Measurements from ENCODE around the gene ERBB4. TPM values are rescaled to one million over a fixed set of nuclear protein-coding genes. Genes with fewer than 3 reads are reported as not detected.

Gene ERBB4
- total RNA-seq, 1 donor from 2014 or later, result 1.8 TPM

DNA sequence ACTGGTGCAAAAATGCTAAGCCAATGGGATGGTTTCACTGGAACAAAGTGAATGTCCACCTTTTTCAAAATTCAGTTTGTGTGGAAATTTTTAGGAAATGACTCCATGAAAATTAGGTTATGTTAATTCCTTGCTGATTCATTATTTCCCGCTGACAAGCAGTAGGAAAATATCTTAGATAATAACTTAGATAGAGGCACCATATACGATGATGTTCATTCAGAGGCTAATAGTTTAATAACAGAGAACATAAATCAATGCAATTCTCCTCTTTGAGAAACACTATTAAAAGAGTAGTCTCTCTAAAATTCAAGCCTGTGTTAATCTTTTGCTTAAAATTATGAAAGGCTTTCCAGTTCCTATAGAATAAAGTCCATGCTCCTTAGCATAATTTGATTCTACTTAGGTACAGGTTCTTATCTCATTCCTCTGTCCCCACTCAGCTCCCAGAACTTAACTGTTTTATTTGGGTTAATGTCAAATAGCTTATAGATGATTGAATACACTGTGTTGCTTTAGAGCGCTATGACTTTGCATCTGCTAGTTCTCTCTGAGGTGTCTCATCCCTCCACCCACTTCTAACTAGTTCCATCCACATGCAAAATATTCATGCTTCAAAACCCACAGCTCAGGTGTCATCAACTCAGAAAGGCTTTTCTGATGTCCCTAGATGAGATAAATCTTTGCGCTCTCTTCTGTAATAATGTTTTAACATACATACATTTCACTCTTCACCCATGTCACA is 503.6 kb downstream of the ERBB4 start:
- H3K36me3 Mint-ChIP-seq (ENCODE audit: unreplicated experiment), result no peaks in the 10 kb centered on the region
- no peak for DNase-seq
- H3K4me3 Mint-ChIP-seq (ENCODE audit: unreplicated experiment), result no peak overlapping the region
- no peak overlapping the region for H3K27ac Mint-ChIP-seq (ENCODE audit: unreplicated experiment)
- no peaks in the 10 kb centered on the region for H3K4me1 Mint-ChIP-seq (ENCODE audit: low read depth, unreplicated experiment)
- H3K9me3 Mint-ChIP-seq (ENCODE audit: unreplicated experiment), result no peaks in the 10 kb centered on the region
- TF ChIP-seq, protein P1, sequence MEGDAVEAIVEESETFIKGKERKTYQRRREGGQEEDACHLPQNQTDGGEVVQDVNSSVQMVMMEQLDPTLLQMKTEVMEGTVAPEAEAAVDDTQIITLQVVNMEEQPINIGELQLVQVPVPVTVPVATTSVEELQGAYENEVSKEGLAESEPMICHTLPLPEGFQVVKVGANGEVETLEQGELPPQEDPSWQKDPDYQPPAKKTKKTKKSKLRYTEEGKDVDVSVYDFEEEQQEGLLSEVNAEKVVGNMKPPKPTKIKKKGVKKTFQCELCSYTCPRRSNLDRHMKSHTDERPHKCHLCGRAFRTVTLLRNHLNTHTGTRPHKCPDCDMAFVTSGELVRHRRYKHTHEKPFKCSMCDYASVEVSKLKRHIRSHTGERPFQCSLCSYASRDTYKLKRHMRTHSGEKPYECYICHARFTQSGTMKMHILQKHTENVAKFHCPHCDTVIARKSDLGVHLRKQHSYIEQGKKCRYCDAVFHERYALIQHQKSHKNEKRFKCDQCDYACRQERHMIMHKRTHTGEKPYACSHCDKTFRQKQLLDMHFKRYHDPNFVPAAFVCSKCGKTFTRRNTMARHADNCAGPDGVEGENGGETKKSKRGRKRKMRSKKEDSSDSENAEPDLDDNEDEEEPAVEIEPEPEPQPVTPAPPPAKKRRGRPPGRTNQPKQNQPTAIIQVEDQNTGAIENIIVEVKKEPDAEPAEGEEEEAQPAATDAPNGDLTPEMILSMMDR (IDR thresholded peaks at IDR 0.05; ENCODE audit: partially characterized antibody, unreplicated experiment), result no peak
- H3K27me3 Mint-ChIP-seq (ENCODE audit: unreplicated experiment), result no peaks in the 10 kb centered on the region

DNA sequence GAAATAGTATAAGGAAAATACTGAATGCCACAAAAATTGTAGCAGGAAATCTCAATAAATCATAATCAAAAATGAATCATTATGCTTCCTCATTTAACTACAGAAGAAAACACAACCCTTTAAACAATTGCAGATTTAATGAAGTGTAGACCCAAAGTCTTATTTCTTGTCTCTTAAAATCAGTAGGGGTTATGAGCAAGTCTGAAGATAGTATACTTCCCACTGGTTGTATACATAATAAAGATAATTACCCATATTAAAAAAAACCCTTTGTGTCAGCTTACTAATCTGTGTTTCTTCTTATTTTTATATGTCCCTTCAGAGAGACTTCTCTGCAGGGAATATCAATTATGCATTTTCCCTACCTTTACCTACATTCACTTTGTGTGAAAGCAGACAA is 504.7 kb downstream of the ERBB4 start:
- no peak overlapping the region for H3K4me3 Mint-ChIP-seq (ENCODE audit: unreplicated experiment)
- no peaks in the 10 kb centered on the region for H3K27me3 Mint-ChIP-seq (ENCODE audit: unreplicated experiment)
- TF ChIP-seq, protein P1 (IDR thresholded peaks at IDR 0.05; ENCODE audit: partially characterized antibody, unreplicated experiment), result no peak
- no peaks in the 10 kb centered on the region for H3K36me3 Mint-ChIP-seq (ENCODE audit: unreplicated experiment)
- DNase-seq, result no peak
- H3K4me1 Mint-ChIP-seq (ENCODE audit: low read depth, unreplicated experiment), result no peaks in the 10 kb centered on the region
- no peaks in the 10 kb centered on the region for H3K9me3 Mint-ChIP-seq (ENCODE audit: unreplicated experiment)
- no peak overlapping the region for H3K27ac Mint-ChIP-seq (ENCODE audit: unreplicated experiment)

DNA sequence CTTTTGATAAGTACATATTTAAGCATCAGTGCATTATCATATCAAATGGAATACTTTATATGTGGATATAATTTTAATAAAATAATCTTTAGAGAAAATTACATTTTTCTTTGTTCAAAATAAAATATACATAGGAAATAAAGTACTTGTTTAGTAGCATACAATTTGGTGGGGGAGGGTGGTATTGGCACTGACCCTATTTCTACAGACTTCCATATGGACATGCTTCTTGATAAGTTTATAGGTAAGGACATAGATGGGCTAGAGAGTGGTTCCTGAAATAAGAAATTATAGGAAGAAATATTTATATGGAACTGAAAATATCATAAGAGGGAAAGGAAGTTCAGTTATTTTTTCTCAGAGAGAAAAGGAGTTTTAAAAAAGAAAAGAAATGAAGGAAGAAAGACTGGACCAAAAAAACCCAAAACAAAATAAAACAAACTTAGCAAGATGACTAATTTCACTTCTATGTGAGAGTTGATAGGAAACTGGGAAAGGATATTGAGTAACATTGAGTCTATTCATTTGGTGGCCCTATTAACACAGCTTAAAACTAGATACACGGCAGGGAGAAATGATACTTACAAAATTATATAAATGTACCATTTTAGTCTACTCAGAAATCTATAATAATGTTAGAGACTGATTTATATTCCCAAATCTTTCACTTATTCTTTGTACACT is 505.9 kb downstream of the ERBB4 start:
- H3K27ac Mint-ChIP-seq (ENCODE audit: unreplicated experiment), result no peak overlapping the region
- no peaks in the 10 kb centered on the region for H3K4me1 Mint-ChIP-seq (ENCODE audit: low read depth, unreplicated experiment)

DNA sequence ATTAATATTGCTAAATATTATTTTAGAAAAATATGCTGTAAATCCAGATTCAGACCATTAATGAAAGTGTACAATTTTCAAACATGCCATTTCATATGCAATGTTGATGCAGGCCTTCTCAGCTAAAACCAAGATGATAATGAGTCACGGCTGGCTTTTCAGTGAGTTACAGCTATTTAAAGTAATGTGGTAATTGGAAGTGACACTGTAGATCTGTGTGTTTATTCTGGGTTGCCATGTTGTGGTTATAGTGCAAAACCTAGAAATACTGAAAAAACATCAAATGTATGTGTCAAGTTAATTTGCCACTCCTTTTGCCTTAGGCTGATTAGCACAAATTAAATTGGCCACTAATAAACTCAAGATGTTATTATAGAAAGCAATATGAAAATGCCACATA is 506.6 kb downstream of the ERBB4 start:
- Mint-ChIP-seq H3K36me3 (ENCODE audit: unreplicated experiment) (no peaks in the 10 kb centered on the region), H3K9me3 (ENCODE audit: unreplicated experiment) (no peaks in the 10 kb centered on the region), H3K27me3 (ENCODE audit: unreplicated experiment) (no peaks in the 10 kb centered on the region), H3K27ac (ENCODE audit: unreplicated experiment) (no peak overlapping the region), H3K4me3 (ENCODE audit: unreplicated experiment) (no peak overlapping the region), H3K4me1 (ENCODE audit: low read depth, unreplicated experiment) (no peaks in the 10 kb centered on the region)
- TF ChIP-seq, protein P1 (IDR thresholded peaks at IDR 0.05; ENCODE audit: partially characterized antibody, unreplicated experiment), result no peak
- DNase-seq, result no peak

More for the DNA sequence above, 505.9 kb downstream of the ERBB4 start:
- Mint-ChIP-seq H3K9me3 (ENCODE audit: unreplicated experiment) (no peaks in the 10 kb centered on the region), H3K36me3 (ENCODE audit: unreplicated experiment) (no peaks in the 10 kb centered on the region), H3K4me3 (ENCODE audit: unreplicated experiment) (no peak overlapping the region), H3K27me3 (ENCODE audit: unreplicated experiment) (no peaks in the 10 kb centered on the region)
- no peak for DNase-seq
- TF ChIP-seq, protein P1 (IDR thresholded peaks at IDR 0.05; ENCODE audit: partially characterized antibody, unreplicated experiment), result no peak

DNA sequence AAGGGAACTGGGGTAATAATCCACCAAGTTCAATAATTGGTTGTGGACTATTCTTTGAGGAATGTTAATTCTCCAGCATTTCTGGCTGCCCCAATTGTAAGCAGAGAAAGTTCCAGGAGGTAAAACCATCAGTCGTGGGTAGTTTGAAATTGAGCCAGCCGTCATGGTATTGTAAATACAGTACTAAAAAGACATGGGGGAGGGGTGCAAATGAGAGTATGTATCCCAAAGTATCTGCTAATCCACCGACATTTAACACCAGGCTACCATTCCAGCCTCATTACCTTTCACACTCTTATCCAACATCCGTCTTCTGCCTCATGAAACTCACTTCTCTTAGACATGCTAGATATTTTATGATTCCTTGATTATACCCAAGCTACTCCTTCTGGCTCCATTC is 507.9 kb downstream of the ERBB4 start:
- no peaks in the 10 kb centered on the region for H3K4me1 Mint-ChIP-seq (ENCODE audit: low read depth, unreplicated experiment)
- TF ChIP-seq, protein P1 (IDR thresholded peaks at IDR 0.05; ENCODE audit: partially characterized antibody, unreplicated experiment), result no peak
- H3K4me3 Mint-ChIP-seq (ENCODE audit: unreplicated experiment), result no peak overlapping the region
- no peaks in the 10 kb centered on the region for H3K27me3 Mint-ChIP-seq (ENCODE audit: unreplicated experiment)
- no peaks in the 10 kb centered on the region for H3K9me3 Mint-ChIP-seq (ENCODE audit: unreplicated experiment)
- H3K27ac Mint-ChIP-seq (ENCODE audit: unreplicated experiment), result no peak overlapping the region
- DNase-seq, result no peak
- no peaks in the 10 kb centered on the region for H3K36me3 Mint-ChIP-seq (ENCODE audit: unreplicated experiment)
